Right atrium auricular region (tissue), 2 donors: Measurements from ENCODE around the gene CDH15. TPM values are rescaled to one million over a fixed set of nuclear protein-coding genes. Genes with fewer than 3 reads are reported as not detected.

ENCODE experiments used
- DNase-seq: peaks from one replicate; pipeline ENCODE4 v3.0.0-alpha.2; 2019; ENCODE audit warnings: low spot score
- H3K27ac ChIP-seq, 2 donors: fragments of 200-600 bp; sonication (generic); 1 replicate in 1 of 2; 2 replicates in 1 of 2; pipeline ENCODE4 v1.5.1; 2016 to 2019
- H3K27me3 ChIP-seq, 2 donors: fragments of 200-600 bp; sonication (generic); one replicate each; pipeline versions ENCODE4 v1.5.1 to v1.6.0; 2017 to 2019
- H3K36me3 ChIP-seq: fragments of 200-600 bp; sonication (generic); one replicate; pipeline ENCODE4 v1.5.1; 2016
- H3K4me1 ChIP-seq, 2 donors: fragments of 200-600 bp; sonication (generic); one replicate each; pipeline versions ENCODE4 v1.5.1 to v1.6.0; 2017 to 2019
- H3K4me3 ChIP-seq, 2 donors: fragments of 200-600 bp; sonication (generic); 1 replicate in 1 of 2; 2 replicates in 1 of 2; pipeline ENCODE4 v1.5.1; 2017 to 2019; ENCODE audit warnings: mild to moderate bottlenecking in 1 of 2, moderate library complexity in 1 of 2
- H3K9me3 ChIP-seq, 2 donors: fragments of 200-600 bp; sonication (generic); one replicate each; pipeline ENCODE4 v1.5.1; 2019
- total RNA-seq, 2 donors: library from RNA; depleted of rRNA; stranded (reverse); fragments of >200 nt; gene quantifications; one replicate each; pipeline ENCODE4 v1.1.0, GENCODE V29; 2016
- TF ChIP-seq, protein P1 (sequence below), 2 donors: fragments of 200-600 bp; sonication (generic); IDR thresholded peaks; one replicate each; pipeline ENCODE4 v1.5.1; 2019; ENCODE audit warnings: antibody characterized with exemption in 2 of 2

The CDH15 gene
- total RNA-seq, 2 donors from 2014 or later, result not detected

DNA sequence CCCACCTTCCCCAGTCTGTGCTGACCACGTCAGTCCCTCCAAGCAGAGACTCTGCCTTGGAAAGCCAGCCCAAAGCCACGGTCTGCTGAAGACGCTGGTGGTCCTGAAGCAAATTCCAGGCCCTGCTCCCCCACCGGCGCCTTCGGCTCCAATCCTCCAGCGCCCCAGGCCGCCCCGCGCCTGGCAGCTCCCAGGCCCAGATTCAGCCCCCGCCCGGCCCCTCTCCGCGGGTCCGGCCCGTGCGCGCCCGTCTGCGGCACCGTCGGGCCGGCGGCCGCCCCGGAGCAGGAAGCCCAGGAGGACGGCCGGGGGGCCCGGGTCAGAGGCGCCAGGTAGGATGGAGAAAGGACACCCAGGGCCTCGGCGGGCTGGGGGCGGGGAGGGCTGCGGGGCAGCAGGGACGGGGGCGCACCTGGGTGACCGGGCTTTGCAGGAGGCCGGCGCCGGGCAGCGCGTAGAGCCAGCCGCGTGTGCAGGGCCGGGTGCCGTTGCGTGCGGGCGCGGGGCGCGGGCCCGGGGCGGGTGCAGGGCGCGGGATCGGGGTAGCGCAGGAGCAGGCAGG is 29.4 kb downstream of the CDH15 start:
- peaks cover 0 to 17% of the 10 kb centered on the region in 2 donors for H3K4me1 ChIP-seq
- TF ChIP-seq, protein P1, sequence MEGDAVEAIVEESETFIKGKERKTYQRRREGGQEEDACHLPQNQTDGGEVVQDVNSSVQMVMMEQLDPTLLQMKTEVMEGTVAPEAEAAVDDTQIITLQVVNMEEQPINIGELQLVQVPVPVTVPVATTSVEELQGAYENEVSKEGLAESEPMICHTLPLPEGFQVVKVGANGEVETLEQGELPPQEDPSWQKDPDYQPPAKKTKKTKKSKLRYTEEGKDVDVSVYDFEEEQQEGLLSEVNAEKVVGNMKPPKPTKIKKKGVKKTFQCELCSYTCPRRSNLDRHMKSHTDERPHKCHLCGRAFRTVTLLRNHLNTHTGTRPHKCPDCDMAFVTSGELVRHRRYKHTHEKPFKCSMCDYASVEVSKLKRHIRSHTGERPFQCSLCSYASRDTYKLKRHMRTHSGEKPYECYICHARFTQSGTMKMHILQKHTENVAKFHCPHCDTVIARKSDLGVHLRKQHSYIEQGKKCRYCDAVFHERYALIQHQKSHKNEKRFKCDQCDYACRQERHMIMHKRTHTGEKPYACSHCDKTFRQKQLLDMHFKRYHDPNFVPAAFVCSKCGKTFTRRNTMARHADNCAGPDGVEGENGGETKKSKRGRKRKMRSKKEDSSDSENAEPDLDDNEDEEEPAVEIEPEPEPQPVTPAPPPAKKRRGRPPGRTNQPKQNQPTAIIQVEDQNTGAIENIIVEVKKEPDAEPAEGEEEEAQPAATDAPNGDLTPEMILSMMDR (IDR thresholded peaks at IDR 0.05), result no peak
- H3K27me3 ChIP-seq, result peaks cover 4 to 20% of the 10 kb centered on the region in 2 donors
- H3K36me3 ChIP-seq, result no peaks in the 10 kb centered on the region
- peak overlapping the region in 1 of 2 donors; percentile 45 for H3K4me3 ChIP-seq
- no peak overlapping the region for H3K27ac ChIP-seq
- H3K9me3 ChIP-seq, result no peaks in the 10 kb centered on the region
- no peak for DNase-seq

DNA sequence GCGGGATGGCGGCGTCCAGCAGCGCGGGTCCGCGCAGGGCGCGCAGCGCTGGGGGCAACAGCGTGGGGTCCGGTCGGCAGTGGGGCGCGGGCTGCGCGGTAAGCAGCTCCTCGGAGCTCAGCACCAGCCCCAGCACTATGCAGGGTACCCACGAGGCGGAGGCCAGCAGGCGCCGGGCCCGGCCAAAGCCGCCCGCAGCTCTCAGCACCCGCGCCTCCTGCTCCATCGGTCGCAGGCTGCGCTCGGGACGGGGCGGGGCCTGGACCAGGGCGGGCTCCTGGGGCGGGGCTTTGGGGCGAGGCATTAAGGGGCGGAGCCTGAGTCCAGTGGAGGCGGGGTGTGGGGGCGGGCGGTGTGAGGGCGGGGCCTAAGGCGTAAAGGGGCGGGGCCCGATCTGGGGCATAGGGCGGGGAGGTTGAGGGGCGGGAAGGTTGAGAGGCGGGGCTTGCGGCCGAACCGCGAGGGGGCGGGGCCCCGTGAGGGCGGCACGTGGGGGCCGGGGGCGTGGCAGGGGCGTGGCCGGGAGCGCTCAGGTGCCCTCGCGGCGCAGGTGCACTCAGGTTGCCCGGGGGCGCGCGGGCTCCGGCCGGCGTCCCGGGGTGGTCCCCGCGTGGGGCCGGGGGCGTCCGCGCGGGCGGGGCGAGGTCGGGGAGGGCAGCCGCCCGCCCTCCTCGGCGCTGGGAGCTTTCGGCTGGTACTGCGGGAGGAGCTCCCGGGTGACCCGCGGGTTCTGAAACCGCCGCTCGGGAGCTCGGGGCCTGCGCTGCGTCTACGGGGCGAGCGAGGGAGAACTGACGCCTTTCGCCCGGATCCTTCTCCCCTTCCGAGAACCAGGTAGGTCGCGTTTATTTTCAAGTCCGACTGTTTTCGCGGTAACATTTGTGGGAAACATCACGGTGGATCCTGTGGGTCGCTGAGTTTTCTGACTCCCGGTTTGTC is 30.2 kb downstream of the CDH15 start:
- Histone ChIP-seq H3K36me3 (no peaks in the 10 kb centered on the region), H3K9me3 (no peaks in the 10 kb centered on the region), H3K4me3 (peak overlapping the region; percentile 11 to 45), H3K27ac (no peak overlapping the region), H3K27me3 (peaks cover 4 to 20% of the 10 kb centered on the region in 2 donors), H3K4me1 (peaks cover 0 to 17% of the 10 kb centered on the region in 2 donors)
- no peak for DNase-seq
- TF ChIP-seq, protein P1 (IDR thresholded peaks at IDR 0.05), result no peak

DNA sequence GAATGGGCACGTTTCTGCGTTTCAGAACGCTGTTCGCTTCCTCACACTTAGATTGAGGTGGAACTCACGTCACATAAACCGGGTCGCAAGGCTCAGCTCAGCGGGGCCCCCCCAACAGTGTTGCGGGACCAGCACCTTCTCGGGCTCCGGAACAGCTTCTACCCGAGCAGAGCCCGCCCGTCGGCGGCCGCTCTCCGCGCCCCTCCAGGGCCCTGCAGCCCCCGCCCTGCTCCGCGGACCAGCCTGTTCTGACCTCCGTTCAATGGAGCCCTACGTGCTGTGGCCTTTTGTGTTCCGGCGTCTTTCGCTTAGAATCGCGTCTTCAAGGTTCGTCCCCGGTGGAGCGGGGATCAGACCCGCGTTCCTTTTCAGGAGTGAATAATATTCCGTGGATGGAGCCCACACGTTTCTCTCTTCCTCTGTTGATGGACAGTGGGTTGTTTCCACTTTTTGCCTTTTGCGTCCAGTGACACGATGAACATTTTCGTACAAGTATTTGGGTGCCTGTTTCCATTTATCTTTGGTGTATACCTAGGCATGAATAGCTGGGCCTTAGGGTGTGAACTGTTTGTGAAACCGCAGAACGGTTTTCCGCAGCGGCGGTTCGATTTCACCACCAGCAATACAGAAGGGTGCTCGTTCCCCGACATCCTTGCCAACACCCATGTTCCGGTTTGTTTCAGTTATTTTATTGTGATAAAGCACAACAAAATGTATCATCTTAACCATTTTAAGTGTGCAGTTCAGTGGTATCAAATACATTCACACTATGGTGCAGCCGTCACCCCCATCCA is 31.1 kb downstream of the CDH15 start:
- H3K4me3 ChIP-seq, result peak overlapping the region in 1 of 2 donors; percentile 45
- DNase-seq, result no peak
- H3K27me3 ChIP-seq, result peaks cover 4 to 20% of the 10 kb centered on the region in 2 donors
- TF ChIP-seq, protein P1 (IDR thresholded peaks at IDR 0.05), result no peak
- H3K9me3 ChIP-seq, result no peaks in the 10 kb centered on the region
- H3K4me1 ChIP-seq, result peaks cover 0 to 17% of the 10 kb centered on the region in 2 donors
- H3K27ac ChIP-seq, result no peak overlapping the region
- H3K36me3 ChIP-seq, result no peaks in the 10 kb centered on the region

DNA sequence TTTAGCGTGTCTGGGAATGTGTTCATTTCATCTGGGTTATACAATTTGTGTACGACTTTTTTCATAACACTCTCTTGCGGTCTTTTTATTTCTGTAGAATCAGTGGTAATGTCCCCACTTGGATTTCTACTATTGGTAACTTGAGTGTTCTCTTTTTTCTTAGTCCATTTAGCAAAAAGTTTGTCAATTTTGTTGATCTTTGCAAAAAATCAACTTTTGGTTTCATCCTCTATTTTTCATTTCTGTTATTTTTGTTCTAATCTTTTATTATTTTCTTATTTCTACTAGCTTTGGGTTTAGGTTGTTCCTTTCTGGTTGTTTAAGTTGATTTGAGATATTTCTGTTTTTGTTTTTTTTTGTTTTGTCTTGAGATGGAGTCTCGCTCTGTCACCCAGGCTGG is 36.4 kb downstream of the CDH15 start:
- TF ChIP-seq, protein P1 (IDR thresholded peaks at IDR 0.05), result no peak
- H3K27ac ChIP-seq, result no peak overlapping the region
- DNase-seq, result no peak
- H3K27me3 ChIP-seq, result no peaks in the 10 kb centered on the region
- no peak overlapping the region for H3K4me3 ChIP-seq
- H3K4me1 ChIP-seq, result no peaks in the 10 kb centered on the region
- H3K36me3 ChIP-seq, result no peaks in the 10 kb centered on the region
- H3K9me3 ChIP-seq, result no peaks in the 10 kb centered on the region

DNA sequence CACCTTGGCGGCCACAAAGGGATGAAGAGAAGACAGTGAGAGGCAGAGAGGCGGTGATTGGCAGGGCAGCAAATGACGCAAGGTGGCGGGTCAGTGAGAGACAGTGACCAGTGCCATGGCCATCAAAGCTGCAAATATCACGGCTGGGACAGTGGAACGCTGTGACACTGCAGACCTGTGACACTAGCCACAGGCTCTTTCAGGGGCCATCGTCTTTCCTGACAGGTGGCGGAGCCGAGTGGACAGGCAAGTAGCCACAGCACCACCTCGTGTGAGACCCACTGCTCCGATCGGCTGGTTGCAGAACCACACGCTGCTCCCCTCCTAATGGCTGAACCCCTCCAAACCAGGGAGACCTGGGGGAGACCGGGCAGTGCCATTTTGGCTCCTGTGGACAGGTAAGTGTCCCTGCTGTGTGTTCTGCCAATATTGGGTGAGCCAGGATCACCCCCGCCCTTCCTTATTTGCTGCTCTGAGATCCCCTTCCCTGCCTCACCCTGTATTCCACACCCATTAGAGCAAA is 38.0 kb downstream of the CDH15 start:
- H3K27ac ChIP-seq, result no peak overlapping the region
- no peaks in the 10 kb centered on the region for H3K36me3 ChIP-seq
- H3K9me3 ChIP-seq, result no peaks in the 10 kb centered on the region
- no peak overlapping the region for H3K4me3 ChIP-seq
- no peaks in the 10 kb centered on the region for H3K27me3 ChIP-seq
- TF ChIP-seq, protein P1 (IDR thresholded peaks at IDR 0.05), result no peak
- DNase-seq, result no peak
- no peaks in the 10 kb centered on the region for H3K4me1 ChIP-seq
